NB4 (cell line): Measurements from ENCODE around the gene SPTA1.

Source experiments
- DNase-seq: peaks from one replicate; pipeline ENCODE4 v3.0.0; 2010; ENCODE audit warnings: low read depth
- H3K4me3 ChIP-seq: one replicate; pipeline ENCODE4 v1.5.1; 2011; ENCODE audit warnings: mild to moderate bottlenecking, low read depth, low read length, moderate library complexity
- MYC ChIP-seq: IDR thresholded peaks from 2 replicates; pipeline ENCODE4 v1.6.1; 2011; ENCODE audit warnings: low read depth, low read length
- POLR2A ChIP-seq: IDR thresholded peaks from 2 replicates; pipeline ENCODE4 v1.6.1; 2011; ENCODE audit warnings: mild to moderate bottlenecking; ENCODE audit not compliant: insufficient read length; ENCODE audit errors: extremely low read depth
- TF ChIP-seq, protein P1 (sequence below): IDR thresholded peaks from 2 replicates; pipeline ENCODE4 v1.6.1; 2011; ENCODE audit warnings: low read depth, low read length
- TF ChIP-seq, protein P2 (sequence below): IDR thresholded peaks from one replicate; pipeline ENCODE4 v1.5.1; 2012; ENCODE audit warnings: low read depth, low read length

SPTA1 gene

DNA sequence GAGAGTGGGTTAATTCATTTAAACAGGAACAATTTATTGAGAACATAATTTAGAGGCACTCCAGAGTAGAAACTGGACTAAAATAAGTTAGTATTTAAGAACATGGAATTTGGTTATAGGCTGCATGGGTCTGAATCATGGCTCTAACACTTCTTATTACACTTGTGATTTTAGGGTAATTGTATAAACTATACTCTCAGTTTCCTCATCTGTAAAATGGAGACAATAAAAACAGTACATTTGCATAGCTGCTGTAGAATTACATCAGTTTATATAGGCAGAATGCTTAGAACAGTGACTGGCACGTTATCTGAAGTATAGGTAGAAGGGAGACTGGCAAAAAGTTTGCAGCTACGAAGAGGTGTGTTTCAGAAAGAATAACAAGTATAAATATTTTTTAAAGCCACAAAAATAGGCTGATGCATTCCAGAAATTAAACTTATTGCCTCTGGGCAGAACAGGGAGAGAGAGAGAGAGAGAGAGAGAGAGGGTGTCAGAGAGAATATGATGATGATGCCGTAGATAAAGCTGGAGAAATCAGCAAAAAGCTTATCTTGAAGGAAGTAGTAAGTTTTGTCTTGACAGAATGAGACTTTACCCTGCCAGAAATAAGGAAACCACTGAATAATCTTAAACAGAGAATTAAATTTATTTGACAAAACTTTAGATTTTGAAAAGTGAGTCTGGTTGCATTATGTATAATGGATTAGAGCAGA is 42.2 kb upstream of the SPTA1 start:
- TF ChIP-seq POLR2A, result no peak
- TF ChIP-seq MYC, result no peak
- TF ChIP-seq, protein P1, sequence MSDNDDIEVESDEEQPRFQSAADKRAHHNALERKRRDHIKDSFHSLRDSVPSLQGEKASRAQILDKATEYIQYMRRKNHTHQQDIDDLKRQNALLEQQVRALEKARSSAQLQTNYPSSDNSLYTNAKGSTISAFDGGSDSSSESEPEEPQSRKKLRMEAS, result no peak
- TF ChIP-seq, protein P2, sequence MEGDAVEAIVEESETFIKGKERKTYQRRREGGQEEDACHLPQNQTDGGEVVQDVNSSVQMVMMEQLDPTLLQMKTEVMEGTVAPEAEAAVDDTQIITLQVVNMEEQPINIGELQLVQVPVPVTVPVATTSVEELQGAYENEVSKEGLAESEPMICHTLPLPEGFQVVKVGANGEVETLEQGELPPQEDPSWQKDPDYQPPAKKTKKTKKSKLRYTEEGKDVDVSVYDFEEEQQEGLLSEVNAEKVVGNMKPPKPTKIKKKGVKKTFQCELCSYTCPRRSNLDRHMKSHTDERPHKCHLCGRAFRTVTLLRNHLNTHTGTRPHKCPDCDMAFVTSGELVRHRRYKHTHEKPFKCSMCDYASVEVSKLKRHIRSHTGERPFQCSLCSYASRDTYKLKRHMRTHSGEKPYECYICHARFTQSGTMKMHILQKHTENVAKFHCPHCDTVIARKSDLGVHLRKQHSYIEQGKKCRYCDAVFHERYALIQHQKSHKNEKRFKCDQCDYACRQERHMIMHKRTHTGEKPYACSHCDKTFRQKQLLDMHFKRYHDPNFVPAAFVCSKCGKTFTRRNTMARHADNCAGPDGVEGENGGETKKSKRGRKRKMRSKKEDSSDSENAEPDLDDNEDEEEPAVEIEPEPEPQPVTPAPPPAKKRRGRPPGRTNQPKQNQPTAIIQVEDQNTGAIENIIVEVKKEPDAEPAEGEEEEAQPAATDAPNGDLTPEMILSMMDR, result no peak
- DNase-seq, result no peak
- H3K4me3 ChIP-seq, result no peak overlapping the region

DNA sequence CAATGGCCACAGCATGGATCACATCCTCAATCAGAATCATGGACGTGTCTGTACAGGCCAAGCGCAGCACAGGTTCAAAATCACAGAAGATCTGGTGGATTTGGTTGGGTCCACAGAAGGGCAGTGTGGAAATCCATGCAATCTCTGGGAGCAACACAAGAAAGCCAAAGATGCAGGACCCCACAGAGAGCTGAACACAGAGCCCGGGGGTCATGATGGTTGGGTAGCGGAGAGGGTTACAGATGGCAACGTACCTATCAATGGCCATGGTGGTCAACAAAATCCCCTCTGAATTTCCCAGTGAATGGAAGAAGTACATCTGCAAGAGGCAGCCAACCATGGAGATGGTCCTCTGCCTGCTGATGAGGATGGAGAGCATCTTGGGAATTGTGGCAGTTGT is 37.9 kb upstream of the SPTA1 start:
- no peak overlapping the region for H3K4me3 ChIP-seq
- no peak for DNase-seq
- TF ChIP-seq POLR2A (no peak), MYC (no peak)
- TF ChIP-seq, protein P1, result no peak
- TF ChIP-seq, protein P2, result no peak

DNA sequence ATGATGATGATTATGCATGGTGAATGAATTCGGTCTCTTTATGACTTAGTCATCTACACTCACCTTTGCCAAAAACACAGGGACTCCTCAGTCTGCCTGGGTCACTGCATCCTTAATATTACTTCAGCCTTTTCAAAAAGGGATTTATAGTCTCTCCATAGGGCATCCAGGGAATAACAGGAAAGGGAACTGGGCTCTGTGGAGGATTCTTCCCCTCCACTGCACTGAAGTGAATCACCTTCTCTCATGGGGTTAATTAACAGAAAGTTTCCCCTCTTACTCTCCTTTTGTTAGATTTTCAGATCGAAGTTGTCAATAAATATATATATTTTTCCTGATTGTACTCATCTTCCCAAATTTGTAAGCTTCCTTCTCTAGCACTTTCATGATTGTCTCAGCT is 34.1 kb upstream of the SPTA1 start, which contains the start of gene OR6K3:
OR6K3 (minus strand) TSS at position 101 of the 400 bp plus-strand sequence. CDS start 2,605 bp downstream, outside the sequence.
- DNase-seq, result no peak
- TF ChIP-seq, protein P1, result no peak
- no peak for TF ChIP-seq MYC
- no peak for TF ChIP-seq POLR2A
- no peak within 1 kb of the TSS for H3K4me3 ChIP-seq

DNA sequence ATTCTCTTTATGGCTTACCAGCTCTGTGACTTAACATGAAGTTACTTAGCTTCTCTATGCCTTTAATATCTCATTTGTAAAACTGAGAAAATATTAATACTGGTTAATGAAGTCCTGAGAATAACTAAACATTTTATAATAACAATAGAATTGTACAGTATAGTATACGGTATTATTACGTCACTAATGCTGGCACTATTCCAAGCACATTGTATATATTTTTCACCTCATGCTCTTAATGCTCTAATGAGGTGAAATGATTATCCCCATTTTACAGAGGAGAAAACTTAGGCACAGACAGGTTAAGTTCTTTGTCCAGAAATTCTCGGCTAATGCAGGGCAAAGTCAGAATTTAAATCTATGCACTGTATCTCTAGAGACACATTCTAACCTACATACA is 33.1 kb upstream of the SPTA1 start:
- H3K4me3 ChIP-seq, result no peak overlapping the region

DNA sequence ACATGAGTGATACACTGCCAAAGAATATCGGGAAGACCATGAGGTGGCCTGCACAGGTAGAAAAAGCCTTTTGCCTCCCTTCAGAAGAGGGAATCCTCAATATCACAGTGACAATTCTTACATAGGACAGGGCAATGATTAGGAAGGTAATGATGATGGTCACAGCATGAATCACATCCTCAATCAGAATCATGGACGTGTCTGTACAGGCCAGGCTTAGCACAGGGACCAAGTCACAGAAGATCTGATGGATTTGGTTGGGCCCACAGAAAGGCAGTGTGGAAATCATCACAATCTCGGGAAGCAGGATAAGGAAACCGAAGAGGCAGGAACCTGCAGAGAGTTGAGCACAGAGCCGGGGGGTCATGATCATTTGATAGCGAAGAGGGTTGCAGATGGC is 30.8 kb upstream of the SPTA1 start:
- no peak for DNase-seq
- H3K4me3 ChIP-seq, result no peak overlapping the region
- TF ChIP-seq, protein P2, result no peak
- TF ChIP-seq MYC, result no peak
- no peak for TF ChIP-seq POLR2A
- TF ChIP-seq, protein P1, result no peak

More for the DNA sequence above, 33.1 kb upstream of the SPTA1 start:
- no peak for DNase-seq
- TF ChIP-seq MYC (no peak), POLR2A (no peak)
- TF ChIP-seq, protein P2, result no peak
- TF ChIP-seq, protein P1, result no peak

DNA sequence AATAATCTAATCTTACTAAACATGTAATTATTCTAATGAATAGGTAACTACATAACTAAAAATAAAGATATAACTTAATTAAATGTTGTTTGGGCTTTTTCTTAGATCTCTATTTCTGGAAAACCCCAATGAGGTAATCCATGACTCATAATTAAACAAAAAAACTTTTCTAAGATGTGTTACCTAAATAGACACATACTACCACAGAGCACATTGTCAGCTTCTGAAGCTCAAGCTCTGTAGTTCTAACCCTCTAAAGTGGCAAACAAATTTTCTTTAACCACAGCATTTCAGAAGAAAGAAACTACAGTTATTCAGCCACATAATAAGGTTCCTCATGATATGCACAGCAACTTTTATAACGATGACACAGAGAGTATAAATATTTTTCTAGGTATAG is 29.8 kb upstream of the SPTA1 start:
- H3K4me3 ChIP-seq, result no peak overlapping the region
- TF ChIP-seq POLR2A, result no peak
- DNase-seq, result no peak

DNA sequence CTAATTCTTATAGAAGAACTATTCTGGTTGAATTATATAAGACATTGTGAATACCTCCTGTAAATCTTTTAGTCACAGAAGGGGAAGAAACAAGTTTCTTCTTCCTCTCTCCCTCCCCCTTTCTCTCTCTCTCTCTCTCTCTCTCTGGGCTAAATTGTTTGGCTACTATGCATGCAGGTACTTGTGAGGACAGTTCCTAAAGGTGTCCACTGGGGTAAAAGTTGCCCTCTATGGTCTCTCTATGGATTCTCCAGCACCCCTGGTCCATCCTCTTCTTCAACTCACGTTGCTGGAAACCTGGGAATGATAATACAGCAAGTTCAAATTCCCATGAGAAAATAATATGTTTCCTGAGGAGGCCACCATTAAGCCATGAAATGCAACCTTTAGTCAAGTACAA is 28.2 kb upstream of the SPTA1 start:
- no peak overlapping the region for H3K4me3 ChIP-seq
- no peak for DNase-seq
- TF ChIP-seq MYC (no peak), POLR2A (no peak)
- TF ChIP-seq, protein P1, result no peak
- TF ChIP-seq, protein P2, result no peak
